GM11168 (cell line): ENCODE measurements around the gene AP2B1.

ENCODE experiments used
- in situ Hi-C: fragments of 300-500 bp; cut with MboI; formaldehyde crosslinking; loops from one replicate; pipeline ENCODE4 v1.12.0; 2022; ENCODE audit warnings: low sequenced_read_pairs; ENCODE audit not compliant: unreplicated experiment

Gene AP2B1

DNA sequence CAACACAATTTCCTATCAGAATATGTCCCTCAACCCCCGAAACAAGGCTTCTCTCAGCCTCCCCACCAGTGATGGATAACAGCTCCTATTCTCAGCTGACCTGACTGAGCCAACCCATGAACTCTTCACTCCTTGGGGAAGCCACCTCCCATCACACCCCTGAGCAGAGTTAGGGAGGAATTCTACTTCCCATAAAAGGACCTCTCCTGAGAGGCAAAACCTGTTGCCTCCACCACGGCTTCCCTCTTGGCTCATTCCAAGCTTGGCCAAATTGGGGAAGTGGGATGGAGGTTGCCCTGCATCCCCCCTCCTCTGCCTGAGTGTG lies 138.6 kb downstream of the AP2B1 start:
- in situ Hi-C loops = loop anchor here (25.0 kb wide), 1 partner anchor 563 kb away; no protein-coding TSS in a partner anchor

DNA sequence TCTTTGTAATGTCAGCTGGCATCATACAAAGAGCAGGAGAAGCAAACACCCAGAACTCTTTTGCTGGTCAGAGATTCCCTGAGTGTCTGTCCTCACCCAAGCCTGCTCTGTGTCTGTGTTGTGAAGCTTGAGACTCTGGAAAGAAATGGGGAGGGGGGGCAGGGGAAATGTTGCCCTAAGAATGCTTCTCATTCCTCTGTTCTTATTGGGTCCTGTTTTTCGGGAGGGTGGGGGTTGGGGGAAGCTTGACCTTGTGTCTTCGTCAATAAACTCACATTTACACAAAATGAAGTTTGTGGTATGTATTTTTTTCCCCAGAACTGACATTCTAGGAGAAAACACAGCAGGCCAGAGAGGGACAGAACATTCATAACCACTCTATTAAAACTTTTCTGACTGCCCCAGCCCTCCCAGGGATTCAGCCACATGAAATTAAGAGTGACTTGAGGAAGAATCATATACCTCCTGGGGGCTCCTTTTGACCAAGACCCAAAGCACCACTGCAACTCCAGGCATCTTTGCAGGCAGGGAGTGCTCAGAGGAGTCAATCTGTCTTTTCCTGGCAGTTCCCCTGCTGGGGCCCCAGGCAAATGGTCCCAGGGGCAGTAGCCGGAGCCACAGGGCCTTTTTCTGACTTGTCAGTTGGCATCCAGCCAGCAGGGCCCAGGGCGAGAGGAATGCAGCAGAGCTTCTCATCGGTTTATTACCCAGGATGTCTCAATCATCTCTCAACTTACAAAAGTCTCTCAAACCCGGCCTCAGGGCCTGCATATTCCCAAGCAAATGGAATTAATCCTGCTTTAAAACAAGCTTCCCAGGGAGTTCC lies 139.2 kb downstream of the AP2B1 start:
- in situ Hi-C loops = loop anchor here (25.0 kb wide), 1 partner anchor 564 kb away; no protein-coding TSS in a partner anchor

DNA sequence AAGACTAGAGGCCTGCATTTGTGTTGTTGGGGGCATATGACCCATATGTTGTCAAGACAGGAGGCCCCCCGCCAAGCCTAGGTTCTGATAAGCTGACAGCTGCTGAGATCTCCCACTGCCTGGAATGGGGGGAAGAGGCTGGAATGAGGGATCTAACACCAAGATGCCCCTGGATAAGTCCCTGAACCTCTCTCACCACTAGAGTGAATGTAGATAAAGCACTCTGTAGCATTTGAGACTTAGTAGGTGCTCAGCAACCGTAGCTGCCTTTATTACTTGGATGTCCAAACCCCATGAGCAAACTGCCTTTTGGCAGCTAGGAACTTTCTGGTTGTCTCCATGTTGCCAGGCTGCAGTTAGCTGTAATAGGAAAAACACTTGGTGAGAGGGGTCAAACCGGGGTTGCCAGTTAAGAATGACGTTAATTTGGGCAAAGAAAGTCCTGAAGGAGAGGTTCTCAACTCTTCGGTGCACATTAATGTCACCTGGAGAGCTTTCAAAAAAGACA lies 139.9 kb downstream of the AP2B1 start:
- in situ Hi-C loops = loop anchor here (25.0 kb wide), 1 partner anchor 565 kb away; no protein-coding TSS in a partner anchor

DNA sequence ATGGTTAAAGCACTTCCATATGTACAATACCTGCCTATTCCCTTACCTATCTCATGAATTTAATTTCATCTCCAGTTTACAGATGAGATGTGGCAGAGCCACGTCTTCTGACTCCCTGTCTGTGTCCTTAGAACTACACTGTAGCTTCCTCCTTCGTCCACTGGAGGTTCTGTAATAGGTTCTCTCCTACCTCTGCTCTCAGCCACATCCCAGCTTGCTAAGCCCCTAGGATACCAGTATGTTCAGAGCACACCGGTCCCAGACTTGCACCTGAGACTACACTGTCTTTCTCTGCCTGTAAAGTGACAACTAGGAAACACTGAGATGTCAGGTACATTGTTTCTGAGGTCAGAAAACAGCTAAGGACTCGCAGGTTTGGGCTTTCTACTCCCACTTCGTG lies 140.5 kb downstream of the AP2B1 start:
- in situ Hi-C loops = loop anchor here (25.0 kb wide), 1 partner anchor 565 kb away; no protein-coding TSS in a partner anchor

DNA sequence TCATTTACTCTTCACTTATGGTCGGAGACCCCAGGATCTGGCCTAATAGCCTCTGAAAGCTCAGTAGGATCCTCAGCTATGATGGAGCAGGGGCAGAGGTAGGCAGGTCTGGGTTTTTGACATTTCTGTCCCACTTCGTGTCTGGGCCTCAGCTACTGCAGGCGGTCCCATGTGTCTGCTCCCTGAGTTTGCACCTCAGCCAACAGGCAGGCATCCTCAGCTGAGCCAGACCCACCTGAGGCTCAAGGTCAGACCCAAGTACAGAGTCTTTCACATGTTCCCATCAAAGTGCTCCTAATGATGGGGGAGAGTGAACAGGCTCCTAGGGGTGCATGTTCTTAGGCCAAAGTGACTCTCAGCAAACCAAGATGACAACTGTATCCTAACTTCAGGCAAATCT lies 141.4 kb downstream of the AP2B1 start:
- in situ Hi-C loops = loop anchor here (25.0 kb wide), 1 partner anchor 566 kb away; no protein-coding TSS in a partner anchor

DNA sequence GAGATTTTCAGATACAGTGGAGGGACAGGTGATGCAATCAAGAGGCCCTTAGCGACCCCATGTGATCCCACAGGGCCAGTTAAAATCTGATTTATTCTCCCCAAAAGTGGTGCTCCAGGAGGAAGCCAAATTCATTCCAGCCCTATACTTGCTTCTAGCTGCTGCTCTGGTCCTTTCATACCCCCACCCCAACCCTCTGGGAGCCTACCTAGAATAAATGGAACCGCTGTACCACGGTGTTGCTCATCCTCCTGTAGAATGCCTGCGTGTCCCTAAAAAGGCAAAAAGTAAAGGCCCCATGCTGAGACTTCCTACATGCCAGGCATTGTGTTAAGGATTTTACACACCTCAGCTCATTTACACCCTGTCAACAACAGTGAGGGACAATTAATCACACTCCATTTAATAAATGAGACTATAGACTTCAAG lies 142.3 kb downstream of the AP2B1 start:
- in situ Hi-C loops = loop anchor here (25.0 kb wide), 1 partner anchor 567 kb away; no protein-coding TSS in a partner anchor

DNA sequence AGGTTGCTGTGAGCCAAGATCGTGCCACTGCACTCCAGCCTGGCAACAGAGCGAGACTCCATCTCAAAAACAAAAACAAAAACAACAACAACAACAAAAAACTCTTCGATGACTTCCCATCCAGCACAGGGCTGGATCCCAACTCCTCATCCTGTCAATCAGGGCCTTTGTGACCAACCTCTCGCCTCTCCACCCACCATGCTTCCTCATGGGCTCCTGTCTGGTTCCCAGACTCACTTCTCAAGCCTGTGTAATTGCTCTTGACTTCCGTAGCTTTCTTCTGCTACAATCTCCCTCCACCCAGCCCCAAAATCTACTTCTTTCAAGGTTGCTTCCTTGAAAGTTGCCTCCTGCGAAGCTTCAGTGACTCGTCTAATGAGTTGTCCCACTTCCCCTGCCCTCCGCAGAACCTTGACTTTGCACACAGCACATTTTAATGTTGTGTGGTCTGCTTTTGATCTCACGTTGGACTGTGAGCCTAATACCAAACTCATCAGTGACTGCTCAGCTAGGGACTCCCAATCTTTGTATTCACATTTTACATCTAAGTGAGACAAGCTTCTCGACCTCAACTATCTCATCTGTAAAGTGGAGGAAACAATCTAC lies 143.4 kb downstream of the AP2B1 start:
- in situ Hi-C loops = loop anchor here (25.0 kb wide), 1 partner anchor 568 kb away; no protein-coding TSS in a partner anchor

DNA sequence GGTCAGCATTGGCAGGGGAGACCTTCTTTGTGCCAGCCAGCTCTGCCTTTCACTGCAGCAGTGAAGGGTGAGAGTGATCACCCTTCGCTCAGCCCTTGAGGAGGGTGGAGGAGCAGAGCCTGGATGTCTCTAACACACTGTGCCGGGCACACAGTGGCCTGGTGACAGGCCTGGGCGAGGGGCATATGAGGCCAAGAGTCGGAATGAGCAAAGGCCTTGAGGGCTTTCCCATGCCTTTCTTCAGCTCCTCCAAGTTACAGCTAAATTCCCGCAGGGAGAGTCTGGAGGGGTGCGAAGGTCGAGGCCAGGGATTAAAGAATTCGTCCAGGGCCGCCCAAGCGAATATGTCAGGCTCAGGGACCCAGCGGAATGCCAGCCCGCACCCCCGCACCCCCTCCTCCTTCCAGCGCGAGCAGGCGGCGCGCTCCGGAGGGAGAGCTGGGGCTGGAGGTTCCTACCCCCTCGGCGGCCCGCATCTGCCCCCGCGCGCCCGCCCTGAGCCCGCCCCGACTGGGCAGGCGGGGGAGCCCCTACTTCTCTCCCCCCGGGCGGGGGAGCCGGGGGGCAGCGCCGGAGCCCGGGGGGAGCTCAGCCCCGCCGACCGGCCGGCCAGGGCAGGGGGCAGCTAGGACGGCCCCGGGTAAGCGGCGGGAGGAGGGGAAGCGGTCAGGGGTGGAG lies 144.3 kb downstream of the AP2B1 start, which contains the start of gene RASL10B:
Gene RASL10B, plus strand, starts transcription at position 401 of the 678 bp plus-strand sequence. CDS start 3,546 bp downstream, outside the sequence.
- in situ Hi-C loops = loop anchor here (25.0 kb wide), 1 partner anchor 569 kb away; no protein-coding TSS in a partner anchor

DNA sequence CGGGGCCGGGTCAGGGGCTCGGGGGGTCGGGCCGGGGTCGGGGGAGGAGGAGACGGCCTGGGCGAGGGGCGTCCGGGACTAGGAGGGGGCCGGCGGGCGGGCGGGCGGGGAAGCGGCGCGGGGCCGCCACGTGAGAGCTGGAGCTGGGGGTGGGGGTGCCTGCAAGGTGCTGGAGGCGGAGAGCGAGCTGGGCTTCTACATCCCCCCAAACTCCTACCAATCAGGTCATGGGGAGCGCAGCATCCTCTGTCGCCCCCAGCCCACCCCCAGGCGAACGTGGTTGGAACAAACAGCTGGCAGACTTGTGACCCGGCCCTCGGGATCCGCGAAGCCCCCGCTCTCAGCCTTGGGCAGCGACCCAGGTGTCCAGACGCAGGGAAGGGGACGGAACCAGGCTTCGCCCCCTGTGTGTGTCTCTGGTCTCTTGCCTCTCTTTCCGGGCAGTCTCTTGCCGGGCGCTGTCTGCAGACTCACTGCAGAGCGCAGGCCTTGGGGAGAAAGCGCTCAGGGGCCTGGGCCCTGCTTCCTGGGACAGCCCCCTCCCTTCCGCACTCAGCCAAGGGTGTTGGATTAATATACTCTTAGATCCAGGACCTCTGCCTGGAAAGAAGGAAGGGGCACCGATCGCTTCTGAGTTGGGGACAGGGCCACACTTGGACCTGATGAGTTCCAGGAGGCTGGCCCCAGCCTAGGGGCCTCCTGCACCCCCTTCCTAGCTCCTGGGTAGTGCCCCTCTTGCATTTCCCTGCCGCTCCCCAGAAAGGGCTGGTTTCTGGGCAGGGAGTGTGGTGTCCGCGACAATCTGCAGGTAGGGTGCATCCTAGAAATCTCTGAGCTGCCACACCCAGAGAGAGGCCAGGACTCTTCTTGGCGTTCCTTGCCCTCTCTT lies 145.0 kb downstream of the AP2B1 start:
- in situ Hi-C loops = loop anchor here (25.0 kb wide), 1 partner anchor 570 kb away; no protein-coding TSS in a partner anchor

DNA sequence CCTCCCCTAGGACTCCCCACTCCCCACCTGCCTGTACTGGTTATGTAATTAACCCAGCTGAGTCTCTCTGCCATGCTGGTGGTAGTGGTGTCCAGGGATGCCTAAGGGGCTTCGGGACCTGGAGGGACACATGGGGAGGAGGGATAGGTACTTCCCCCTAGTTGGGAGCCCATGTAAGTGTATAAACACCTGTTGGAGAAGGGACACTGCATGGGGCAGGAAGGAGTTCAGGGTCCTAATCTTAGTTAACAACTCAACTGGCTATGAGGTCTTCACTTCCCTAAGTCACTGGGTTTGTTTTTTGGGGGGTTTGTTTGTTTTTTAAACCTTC lies 145.6 kb downstream of the AP2B1 start:
- in situ Hi-C loops = loop anchor here (25.0 kb wide), 1 partner anchor 570 kb away; no protein-coding TSS in a partner anchor

DNA sequence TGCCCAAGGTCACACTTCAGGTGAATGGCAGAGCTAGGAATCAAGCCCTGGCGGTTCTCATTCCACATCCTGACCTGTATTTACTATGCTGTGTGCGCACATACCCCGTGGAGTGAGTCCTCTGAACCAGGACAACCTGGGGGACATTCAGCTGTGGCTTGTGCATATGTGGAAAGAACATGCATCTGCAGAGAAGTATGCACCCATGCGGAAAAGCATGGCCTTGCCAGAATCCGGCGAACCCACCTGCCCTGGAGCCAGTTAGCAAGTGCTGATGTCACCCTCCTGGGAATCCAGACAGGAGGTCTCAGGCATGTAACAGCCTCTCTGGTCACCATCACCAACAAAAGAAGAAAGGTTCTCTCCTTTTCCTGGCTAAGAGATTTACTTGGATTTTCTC lies 146.2 kb downstream of the AP2B1 start:
- in situ Hi-C loops = loop anchor here (25.0 kb wide), 1 partner anchor 571 kb away; no protein-coding TSS in a partner anchor

DNA sequence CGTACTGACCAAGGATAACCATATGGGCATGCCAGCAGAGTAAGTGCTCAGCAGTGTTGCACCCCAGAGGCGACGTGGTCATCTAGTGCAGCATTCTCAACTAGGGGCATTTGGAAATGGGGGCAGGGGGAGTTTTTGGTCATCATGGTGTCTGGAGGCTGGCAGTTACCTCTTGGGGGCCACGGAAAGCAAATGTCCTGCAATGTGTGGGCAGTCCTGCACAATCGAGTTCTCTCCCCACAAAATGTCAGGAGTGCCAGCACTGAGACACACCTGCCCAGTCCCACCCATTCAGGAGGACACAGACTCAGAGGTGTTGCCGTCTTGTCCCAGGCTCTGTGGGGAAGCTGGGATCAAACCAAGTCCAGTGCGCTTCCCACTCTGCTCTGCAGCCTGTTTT lies 147.3 kb downstream of the AP2B1 start:
- in situ Hi-C loops = loop anchor here (25.0 kb wide), 1 partner anchor 572 kb away; no protein-coding TSS in a partner anchor

DNA sequence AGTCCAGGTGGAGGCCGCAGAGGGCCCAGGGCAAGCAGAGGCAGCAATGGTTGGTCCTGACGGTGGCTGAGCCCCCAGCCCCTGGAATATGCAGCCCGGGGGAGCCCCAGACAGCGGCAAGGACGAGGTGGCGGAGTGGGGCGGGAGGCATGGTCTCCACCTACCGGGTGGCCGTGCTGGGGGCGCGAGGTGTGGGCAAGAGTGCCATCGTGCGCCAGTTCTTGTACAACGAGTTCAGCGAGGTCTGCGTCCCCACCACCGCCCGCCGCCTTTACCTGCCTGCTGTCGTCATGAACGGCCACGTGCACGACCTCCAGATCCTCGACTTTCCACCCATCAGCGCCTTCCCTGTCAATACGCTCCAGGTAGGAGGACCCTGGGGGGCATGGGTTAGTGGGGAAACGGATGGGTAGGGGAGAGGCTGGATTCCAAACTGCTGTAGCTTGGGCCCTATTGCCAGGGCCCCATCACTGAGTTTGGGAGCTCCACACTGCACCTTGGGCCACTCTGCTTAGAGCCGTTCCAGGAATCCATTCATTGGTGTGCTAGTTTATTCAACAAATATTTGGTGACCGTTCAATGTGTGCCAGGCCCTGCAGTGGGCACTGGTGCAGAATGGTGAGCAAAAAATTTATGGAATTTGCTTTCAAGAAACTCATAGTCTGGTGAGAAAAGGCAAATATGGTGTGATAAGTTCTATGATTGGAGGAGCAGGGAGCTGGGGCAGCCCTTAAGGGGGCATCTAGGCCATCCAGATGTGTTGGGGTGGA lies 148.1 kb downstream of the AP2B1 start:
- in situ Hi-C loops = loop anchor here (25.0 kb wide), 1 partner anchor 573 kb away; no protein-coding TSS in a partner anchor

DNA sequence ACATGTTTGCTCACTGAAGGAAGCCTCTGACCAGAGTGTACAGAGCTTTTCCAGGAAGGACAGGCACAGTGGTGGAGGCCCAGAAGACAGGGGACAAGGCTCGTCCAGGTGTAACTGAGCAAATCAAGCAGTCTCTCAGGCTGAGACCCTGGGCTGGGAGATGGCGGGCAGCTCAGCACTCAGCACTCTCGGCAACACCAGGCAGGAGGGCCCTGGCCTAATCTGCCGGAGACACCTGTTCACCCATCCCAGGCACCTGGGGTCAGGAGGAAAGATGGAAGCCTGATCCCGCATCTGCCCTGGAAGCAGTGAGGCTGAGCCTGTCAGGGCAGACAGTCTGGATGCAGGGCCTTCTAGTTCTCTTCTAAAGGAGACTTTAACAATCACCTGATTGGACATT lies 149.1 kb downstream of the AP2B1 start:
- in situ Hi-C loops = loop anchor here (25.0 kb wide), 1 partner anchor 574 kb away; no protein-coding TSS in a partner anchor

DNA sequence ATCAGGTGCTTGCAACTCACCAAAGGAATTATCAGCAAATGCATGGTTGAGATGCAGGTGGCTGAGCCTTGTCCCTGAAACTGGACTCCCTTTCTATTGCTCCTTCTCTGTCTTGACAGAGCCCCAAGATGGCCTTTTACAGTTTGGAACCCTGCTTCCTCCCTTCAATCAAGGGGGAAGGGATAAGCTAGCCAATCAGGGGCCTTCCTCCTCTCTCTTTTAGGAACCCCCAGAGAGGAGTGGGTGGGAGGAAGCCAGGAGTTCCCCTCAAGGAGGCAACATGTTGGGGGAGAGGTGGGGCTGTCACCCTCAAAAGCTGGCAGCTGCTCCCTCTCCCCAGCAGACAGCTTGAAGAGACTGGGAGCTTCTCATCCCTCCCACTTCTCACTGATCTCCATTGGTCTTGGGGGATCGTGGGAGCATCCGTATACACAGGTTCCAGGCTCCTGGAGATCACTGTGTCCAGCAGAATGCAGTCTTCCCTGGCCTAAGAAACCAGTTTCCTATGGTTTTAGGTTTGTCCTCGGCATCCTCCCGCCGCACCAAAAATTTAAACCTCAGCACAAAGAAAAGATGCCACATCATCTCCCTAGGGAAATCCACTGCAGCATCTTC lies 151.5 kb downstream of the AP2B1 start:
- in situ Hi-C loops = loop anchor here (25.0 kb wide), 1 partner anchor 576 kb away; no protein-coding TSS in a partner anchor

DNA sequence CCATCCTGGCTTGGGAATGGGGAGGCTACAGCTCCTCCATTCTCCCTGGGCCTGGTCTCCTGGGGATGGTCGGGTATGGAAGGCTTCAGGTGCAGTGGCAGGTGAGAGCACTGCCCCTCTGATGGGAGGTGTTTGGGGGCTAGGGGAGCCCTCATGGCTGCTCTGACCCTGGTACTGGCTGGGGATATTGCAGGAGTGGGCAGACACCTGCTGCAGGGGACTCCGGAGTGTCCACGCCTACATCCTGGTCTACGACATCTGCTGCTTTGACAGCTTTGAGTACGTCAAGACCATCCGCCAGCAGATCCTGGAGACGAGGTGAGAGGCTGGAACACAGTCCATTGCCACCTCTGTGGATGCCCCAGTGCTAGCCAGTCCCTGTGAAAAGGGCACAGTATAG lies 153.1 kb downstream of the AP2B1 start:
- in situ Hi-C loops = loop anchor here (10.0 to 25.0 kb wide), 2 partner anchors 125 to 578 kb away; no protein-coding TSS in a partner anchor

DNA sequence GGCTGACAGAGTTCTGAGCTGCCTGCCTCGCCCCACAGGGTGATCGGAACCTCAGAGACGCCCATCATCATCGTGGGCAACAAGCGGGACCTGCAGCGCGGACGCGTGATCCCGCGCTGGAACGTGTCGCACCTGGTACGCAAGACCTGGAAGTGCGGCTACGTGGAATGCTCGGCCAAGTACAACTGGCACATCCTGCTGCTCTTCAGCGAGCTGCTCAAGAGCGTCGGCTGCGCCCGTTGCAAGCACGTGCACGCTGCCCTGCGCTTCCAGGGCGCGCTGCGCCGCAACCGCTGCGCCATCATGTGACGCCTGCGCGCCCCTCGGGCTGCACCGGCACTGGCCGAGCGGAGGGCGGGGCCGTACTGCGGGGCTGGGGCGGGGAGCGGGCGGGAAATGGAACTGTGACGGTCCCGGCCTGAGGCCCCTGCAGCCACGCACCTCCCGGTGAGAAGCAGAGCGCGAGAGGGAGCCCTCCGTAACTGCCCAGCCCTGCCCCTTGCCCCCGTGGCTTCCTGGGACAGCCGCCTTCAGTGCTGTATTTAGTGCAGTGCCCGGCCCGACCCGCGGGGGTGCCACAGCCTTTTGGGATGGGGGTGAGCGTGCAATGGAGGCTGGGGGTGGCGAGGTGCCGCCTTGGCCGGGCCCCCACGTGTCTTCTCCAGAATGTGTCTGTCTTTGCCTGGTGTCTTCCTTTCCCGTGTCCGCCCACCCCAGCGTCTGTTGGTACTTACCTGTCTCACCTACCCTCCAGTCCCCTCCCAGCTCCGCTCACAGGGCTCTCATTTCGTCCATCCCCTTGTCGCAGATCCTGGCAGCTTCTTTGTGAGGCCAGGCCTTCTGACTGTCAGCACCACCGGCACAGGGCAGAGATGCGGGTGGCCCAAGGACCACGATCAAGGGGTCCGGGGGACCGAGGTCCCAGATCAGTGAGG lies 154.1 kb downstream of the AP2B1 start:
- in situ Hi-C loops = loop anchor here (10.0 to 25.0 kb wide), 2 partner anchors 126 to 579 kb away; no protein-coding TSS in a partner anchor
